ENCODE results near the gene PRICKLE2. TPM values are rescaled to one million over a fixed set of nuclear protein-coding genes. Genes with fewer than 3 reads are reported as not detected.

The PRICKLE2 gene
- total RNA-seq, 1 experiment from 2014 or later: 5.6 TPM

DNA sequence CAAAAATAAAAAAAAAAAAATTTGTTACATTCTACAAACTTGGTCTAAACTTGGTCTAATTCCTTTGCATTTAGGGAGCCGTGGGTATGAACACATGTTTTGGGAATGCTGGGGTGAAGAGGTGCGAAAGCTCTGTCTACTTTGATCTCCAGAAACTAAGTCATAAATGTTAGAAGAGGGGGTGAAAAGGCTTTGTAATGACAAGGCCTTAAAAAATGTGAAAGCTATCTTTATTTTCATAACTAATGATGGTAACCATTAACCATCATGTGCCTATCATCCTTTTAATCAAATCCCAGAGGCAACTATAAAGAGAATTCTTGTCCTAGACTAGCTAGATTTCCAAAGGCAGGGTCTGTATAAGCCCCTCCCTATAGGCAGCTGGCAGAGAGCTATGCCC, 60.9 kb downstream of the PRICKLE2 start:
- DNase-seq (ENCODE audit: low spot score): no peak
- ATAC-seq: no peak
- no peaks in the 10 kb centered on the region for H3K9me3 Mint-ChIP-seq
- H3K4me1 Mint-ChIP-seq: peaks cover 56% of the 10 kb centered on the region
- no peaks in the 10 kb centered on the region for H3K36me3 Mint-ChIP-seq
- H3K27ac Mint-ChIP-seq: no peak overlapping the region
- TF ChIP-seq MXD4 (CRISPR knock-in tag; IDR thresholded peaks at IDR 0.05; ENCODE audit: borderline replicate concordance) (no peak), SMAD3 (CRISPR knock-in tag; IDR thresholded peaks at IDR 0.05; ENCODE audit: borderline replicate concordance) (no peak), ZNF416 (CRISPR knock-in tag; IDR thresholded peaks at IDR 0.05) (no peak), CBFB (CRISPR knock-in tag; IDR thresholded peaks at IDR 0.05; ENCODE audit: low read depth) (no peak), SOX15 (CRISPR knock-in tag; IDR thresholded peaks at IDR 0.05) (no peak), NFYB (CRISPR knock-in tag; conservative IDR thresholded peaks at IDR 0.05; ENCODE audit: low read depth) (no peak), RELA (CRISPR knock-in tag; IDR thresholded peaks at IDR 0.05; ENCODE audit: borderline replicate concordance) (no peak)
- TF ChIP-seq, protein P1, sequence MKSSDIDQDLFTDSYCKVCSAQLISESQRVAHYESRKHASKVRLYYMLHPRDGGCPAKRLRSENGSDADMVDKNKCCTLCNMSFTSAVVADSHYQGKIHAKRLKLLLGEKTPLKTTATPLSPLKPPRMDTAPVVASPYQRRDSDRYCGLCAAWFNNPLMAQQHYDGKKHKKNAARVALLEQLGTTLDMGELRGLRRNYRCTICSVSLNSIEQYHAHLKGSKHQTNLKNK (CRISPR knock-in tag; IDR thresholded peaks at IDR 0.05): no peak
- TF ChIP-seq, protein P2, sequence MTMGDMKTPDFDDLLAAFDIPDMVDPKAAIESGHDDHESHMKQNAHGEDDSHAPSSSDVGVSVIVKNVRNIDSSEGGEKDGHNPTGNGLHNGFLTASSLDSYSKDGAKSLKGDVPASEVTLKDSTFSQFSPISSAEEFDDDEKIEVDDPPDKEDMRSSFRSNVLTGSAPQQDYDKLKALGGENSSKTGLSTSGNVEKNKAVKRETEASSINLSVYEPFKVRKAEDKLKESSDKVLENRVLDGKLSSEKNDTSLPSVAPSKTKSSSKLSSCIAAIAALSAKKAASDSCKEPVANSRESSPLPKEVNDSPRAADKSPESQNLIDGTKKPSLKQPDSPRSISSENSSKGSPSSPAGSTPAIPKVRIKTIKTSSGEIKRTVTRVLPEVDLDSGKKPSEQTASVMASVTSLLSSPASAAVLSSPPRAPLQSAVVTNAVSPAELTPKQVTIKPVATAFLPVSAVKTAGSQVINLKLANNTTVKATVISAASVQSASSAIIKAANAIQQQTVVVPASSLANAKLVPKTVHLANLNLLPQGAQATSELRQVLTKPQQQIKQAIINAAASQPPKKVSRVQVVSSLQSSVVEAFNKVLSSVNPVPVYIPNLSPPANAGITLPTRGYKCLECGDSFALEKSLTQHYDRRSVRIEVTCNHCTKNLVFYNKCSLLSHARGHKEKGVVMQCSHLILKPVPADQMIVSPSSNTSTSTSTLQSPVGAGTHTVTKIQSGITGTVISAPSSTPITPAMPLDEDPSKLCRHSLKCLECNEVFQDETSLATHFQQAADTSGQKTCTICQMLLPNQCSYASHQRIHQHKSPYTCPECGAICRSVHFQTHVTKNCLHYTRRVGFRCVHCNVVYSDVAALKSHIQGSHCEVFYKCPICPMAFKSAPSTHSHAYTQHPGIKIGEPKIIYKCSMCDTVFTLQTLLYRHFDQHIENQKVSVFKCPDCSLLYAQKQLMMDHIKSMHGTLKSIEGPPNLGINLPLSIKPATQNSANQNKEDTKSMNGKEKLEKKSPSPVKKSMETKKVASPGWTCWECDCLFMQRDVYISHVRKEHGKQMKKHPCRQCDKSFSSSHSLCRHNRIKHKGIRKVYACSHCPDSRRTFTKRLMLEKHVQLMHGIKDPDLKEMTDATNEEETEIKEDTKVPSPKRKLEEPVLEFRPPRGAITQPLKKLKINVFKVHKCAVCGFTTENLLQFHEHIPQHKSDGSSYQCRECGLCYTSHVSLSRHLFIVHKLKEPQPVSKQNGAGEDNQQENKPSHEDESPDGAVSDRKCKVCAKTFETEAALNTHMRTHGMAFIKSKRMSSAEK (CRISPR knock-in tag; IDR thresholded peaks at IDR 0.05; ENCODE audit: borderline replicate concordance): no peak
- TF ChIP-seq, protein P3, sequence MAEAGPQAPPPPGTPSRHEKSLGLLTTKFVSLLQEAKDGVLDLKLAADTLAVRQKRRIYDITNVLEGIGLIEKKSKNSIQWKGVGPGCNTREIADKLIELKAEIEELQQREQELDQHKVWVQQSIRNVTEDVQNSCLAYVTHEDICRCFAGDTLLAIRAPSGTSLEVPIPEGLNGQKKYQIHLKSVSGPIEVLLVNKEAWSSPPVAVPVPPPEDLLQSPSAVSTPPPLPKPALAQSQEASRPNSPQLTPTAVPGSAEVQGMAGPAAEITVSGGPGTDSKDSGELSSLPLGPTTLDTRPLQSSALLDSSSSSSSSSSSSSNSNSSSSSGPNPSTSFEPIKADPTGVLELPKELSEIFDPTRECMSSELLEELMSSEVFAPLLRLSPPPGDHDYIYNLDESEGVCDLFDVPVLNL (CRISPR knock-in tag; IDR thresholded peaks at IDR 0.05; ENCODE audit: borderline replicate concordance, low read depth): no peak
- no peak overlapping the region for H3K4me3 Mint-ChIP-seq
- CTCF ChIA-PET: no interaction called here
- no peaks in the 10 kb centered on the region for H3K27me3 Mint-ChIP-seq (ENCODE audit: low read depth)
- POLR2A ChIA-PET: no interaction called here

DNA sequence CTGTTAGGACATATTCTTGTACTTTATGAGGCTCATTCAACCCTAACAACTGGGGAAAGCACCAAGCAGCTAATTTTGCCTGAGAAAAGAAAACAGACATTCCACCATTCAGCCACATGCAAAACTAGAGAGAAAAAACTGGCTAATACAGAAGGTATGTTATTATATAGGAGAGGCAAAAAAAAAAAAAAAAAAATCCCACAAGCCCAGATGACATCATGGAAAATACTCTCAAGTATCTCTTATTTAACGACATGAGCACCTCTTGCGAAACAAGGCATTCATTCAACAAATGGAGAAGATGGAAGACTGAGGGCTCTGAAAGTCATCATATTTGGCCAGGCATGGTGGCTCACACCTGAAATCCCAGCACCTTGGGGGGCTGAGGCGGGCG, 61.5 kb downstream of the PRICKLE2 start:
- ChIA-PET CTCF (interaction anchor here (1.6 kb wide), 1 partner anchor 321 kb away, joined by 5 read pairs; no protein-coding TSS in a partner anchor), POLR2A (no interaction called here)
- H3K36me3 Mint-ChIP-seq: no peaks in the 10 kb centered on the region
- H3K27me3 Mint-ChIP-seq (ENCODE audit: low read depth): no peaks in the 10 kb centered on the region
- peak overlapping the region; percentile 22; the same call in 1 of the 2 replicates for H3K27ac Mint-ChIP-seq
- no peak overlapping the region for H3K4me3 Mint-ChIP-seq
- ATAC-seq (no peak), DNase-seq (ENCODE audit: low spot score) (no peak)
- peaks cover 56% of the 10 kb centered on the region for H3K4me1 Mint-ChIP-seq
- H3K9me3 Mint-ChIP-seq: no peaks in the 10 kb centered on the region
- TF ChIP-seq CREB1 (CRISPR knock-in tag; IDR thresholded peaks at IDR 0.05): no peak
- TF ChIP-seq TEAD4 (CRISPR knock-in tag; IDR thresholded peaks at IDR 0.05): no peak
- TF ChIP-seq, protein P4, sequence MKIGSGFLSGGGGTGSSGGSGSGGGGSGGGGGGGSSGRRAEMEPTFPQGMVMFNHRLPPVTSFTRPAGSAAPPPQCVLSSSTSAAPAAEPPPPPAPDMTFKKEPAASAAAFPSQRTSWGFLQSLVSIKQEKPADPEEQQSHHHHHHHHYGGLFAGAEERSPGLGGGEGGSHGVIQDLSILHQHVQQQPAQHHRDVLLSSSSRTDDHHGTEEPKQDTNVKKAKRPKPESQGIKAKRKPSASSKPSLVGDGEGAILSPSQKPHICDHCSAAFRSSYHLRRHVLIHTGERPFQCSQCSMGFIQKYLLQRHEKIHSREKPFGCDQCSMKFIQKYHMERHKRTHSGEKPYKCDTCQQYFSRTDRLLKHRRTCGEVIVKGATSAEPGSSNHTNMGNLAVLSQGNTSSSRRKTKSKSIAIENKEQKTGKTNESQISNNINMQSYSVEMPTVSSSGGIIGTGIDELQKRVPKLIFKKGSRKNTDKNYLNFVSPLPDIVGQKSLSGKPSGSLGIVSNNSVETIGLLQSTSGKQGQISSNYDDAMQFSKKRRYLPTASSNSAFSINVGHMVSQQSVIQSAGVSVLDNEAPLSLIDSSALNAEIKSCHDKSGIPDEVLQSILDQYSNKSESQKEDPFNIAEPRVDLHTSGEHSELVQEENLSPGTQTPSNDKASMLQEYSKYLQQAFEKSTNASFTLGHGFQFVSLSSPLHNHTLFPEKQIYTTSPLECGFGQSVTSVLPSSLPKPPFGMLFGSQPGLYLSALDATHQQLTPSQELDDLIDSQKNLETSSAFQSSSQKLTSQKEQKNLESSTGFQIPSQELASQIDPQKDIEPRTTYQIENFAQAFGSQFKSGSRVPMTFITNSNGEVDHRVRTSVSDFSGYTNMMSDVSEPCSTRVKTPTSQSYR (CRISPR knock-in tag; IDR thresholded peaks at IDR 0.05): no peak
- TF ChIP-seq ZNF138 (CRISPR knock-in tag; conservative IDR thresholded peaks at IDR 0.05): no peak
- TF ChIP-seq JAZF1 (CRISPR knock-in tag; IDR thresholded peaks at IDR 0.05): no peak
- TF ChIP-seq, protein P5, sequence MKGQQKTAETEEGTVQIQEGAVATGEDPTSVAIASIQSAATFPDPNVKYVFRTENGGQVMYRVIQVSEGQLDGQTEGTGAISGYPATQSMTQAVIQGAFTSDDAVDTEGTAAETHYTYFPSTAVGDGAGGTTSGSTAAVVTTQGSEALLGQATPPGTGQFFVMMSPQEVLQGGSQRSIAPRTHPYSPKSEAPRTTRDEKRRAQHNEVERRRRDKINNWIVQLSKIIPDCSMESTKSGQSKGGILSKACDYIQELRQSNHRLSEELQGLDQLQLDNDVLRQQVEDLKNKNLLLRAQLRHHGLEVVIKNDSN (CRISPR knock-in tag; IDR thresholded peaks at IDR 0.05): no peak
- no peak for TF ChIP-seq PRRX2 (CRISPR knock-in tag; IDR thresholded peaks at IDR 0.05)
- no peak for TF ChIP-seq ETV6 (CRISPR knock-in tag; IDR thresholded peaks at IDR 0.05)
- TF ChIP-seq ATF1 (CRISPR knock-in tag; IDR thresholded peaks at IDR 0.05): no peak
- no peak for TF ChIP-seq MXD4 (CRISPR knock-in tag; IDR thresholded peaks at IDR 0.05; ENCODE audit: borderline replicate concordance)
- TF ChIP-seq, protein P6, sequence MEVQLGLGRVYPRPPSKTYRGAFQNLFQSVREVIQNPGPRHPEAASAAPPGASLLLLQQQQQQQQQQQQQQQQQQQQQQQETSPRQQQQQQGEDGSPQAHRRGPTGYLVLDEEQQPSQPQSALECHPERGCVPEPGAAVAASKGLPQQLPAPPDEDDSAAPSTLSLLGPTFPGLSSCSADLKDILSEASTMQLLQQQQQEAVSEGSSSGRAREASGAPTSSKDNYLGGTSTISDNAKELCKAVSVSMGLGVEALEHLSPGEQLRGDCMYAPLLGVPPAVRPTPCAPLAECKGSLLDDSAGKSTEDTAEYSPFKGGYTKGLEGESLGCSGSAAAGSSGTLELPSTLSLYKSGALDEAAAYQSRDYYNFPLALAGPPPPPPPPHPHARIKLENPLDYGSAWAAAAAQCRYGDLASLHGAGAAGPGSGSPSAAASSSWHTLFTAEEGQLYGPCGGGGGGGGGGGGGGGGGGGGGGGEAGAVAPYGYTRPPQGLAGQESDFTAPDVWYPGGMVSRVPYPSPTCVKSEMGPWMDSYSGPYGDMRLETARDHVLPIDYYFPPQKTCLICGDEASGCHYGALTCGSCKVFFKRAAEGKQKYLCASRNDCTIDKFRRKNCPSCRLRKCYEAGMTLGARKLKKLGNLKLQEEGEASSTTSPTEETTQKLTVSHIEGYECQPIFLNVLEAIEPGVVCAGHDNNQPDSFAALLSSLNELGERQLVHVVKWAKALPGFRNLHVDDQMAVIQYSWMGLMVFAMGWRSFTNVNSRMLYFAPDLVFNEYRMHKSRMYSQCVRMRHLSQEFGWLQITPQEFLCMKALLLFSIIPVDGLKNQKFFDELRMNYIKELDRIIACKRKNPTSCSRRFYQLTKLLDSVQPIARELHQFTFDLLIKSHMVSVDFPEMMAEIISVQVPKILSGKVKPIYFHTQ (CRISPR knock-in tag; IDR thresholded peaks at IDR 0.05): no peak
- TF ChIP-seq, protein P7, sequence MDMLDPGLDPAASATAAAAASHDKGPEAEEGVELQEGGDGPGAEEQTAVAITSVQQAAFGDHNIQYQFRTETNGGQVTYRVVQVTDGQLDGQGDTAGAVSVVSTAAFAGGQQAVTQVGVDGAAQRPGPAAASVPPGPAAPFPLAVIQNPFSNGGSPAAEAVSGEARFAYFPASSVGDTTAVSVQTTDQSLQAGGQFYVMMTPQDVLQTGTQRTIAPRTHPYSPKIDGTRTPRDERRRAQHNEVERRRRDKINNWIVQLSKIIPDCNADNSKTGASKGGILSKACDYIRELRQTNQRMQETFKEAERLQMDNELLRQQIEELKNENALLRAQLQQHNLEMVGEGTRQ (CRISPR knock-in tag; IDR thresholded peaks at IDR 0.05): no peak
- TF ChIP-seq GRHL2 (CRISPR knock-in tag; IDR thresholded peaks at IDR 0.05; ENCODE audit: insufficient replicate concordance, severe bottlenecking): no peak
- TF ChIP-seq NFYB (CRISPR knock-in tag; conservative IDR thresholded peaks at IDR 0.05; ENCODE audit: low read depth): no peak
- TF ChIP-seq ELF4 (CRISPR knock-in tag; IDR thresholded peaks at IDR 0.05; ENCODE audit: low read depth): no peak
